HepG2 (cell line): Measurements from ENCODE around the gene ANG. TPM values are rescaled to one million over a fixed set of nuclear protein-coding genes. Genes with fewer than 3 reads are reported as not detected.

Experiments used
- ARHGAP35 ChIP-seq: sonication (generic); formaldehyde crosslinking; IDR thresholded peaks from 2 replicates; pipeline ENCODE4 v1.9.0; 2022; ENCODE audit warnings: mild to moderate bottlenecking, inconsistent platforms, moderate library complexity, missing genetic modification reagents, borderline replicate concordance
- DNMT1 ChIP-seq: sonication (generic); formaldehyde crosslinking; IDR thresholded peaks from 2 replicates; pipeline ENCODE4 v1.5.1; 2020; ENCODE audit warnings: mild to moderate bottlenecking, missing genetic modification reagents
- FUBP1 ChIP-seq: sonication (generic); formaldehyde crosslinking; IDR thresholded peaks from 2 replicates; pipeline ENCODE4 v1.5.1; 2020; ENCODE audit warnings: missing genetic modification reagents, mild to moderate bottlenecking, borderline replicate concordance
- HOXA5 ChIP-seq: sonication (generic); formaldehyde crosslinking; IDR thresholded peaks from 2 replicates; pipeline ENCODE4 v1.4.0; 2020; ENCODE audit warnings: missing genetic modification reagents
- IRX3 ChIP-seq: sonication (generic); formaldehyde crosslinking; IDR thresholded peaks from 2 replicates; pipeline ENCODE4 v1.8.1; 2023; ENCODE audit warnings: mild to moderate bottlenecking, low read depth, missing genetic modification reagents, borderline replicate concordance
- PHF8 ChIP-seq: sonication (generic); formaldehyde crosslinking; IDR thresholded peaks from 2 replicates; pipeline ENCODE4 v1.5.0; 2020; ENCODE audit warnings: missing genetic modification reagents
- PRPF4 ChIP-seq: fragments of 200-400 bp; formaldehyde crosslinking; IDR thresholded peaks from 2 replicates; pipeline ENCODE4 v1.6.1; 2016; ENCODE audit warnings: low read length, low read depth; ENCODE audit not compliant: poor library complexity, severe bottlenecking
- RXRB ChIP-seq: IDR thresholded peaks from 2 replicates; pipeline ENCODE4 v1.6.1; 2016; ENCODE audit warnings: borderline replicate concordance, missing genetic modification reagents, missing compliant biosample characterization
- STAT5B ChIP-seq: sonication (generic); formaldehyde crosslinking; IDR thresholded peaks from 2 replicates; pipeline ENCODE4 v1.4.0; 2020; ENCODE audit warnings: missing genetic modification reagents
- U2AF1 ChIP-seq: fragments of 200-400 bp; formaldehyde crosslinking; optimal IDR thresholded peaks from 2 replicates; pipeline ENCODE3; 2017; ENCODE audit warnings: mild to moderate bottlenecking, low read depth, low read length
- ZFP36 ChIP-seq: fragments of 150-350 bp; IDR thresholded peaks from 2 replicates; pipeline ENCODE4 v1.6.1; 2018; ENCODE audit warnings: borderline replicate concordance, low read length, low read depth; ENCODE audit not compliant: partially characterized antibody
- ZFP36L1 ChIP-seq: sonication (generic); formaldehyde crosslinking; IDR thresholded peaks from 2 replicates; pipeline ENCODE4 v1.8.0; 2022; ENCODE audit warnings: mild to moderate bottlenecking, missing genetic modification reagents, moderate library complexity
- ZNF263 ChIP-seq: sonication (generic); formaldehyde crosslinking; IDR thresholded peaks from 2 replicates; pipeline ENCODE4 v1.4.0; 2020; ENCODE audit warnings: missing genetic modification reagents
- ZNF616 ChIP-seq: sonication (generic); formaldehyde crosslinking; IDR thresholded peaks from 2 replicates; pipeline ENCODE4 v1.5.0; 2020; ENCODE audit warnings: low read depth, mild to moderate bottlenecking, missing genetic modification reagents
- ZNF619 ChIP-seq: sonication (generic); formaldehyde crosslinking; IDR thresholded peaks from 2 replicates; pipeline ENCODE4 v1.4.0; 2020; ENCODE audit warnings: mild to moderate bottlenecking, missing genetic modification reagents
- ZNF639 ChIP-seq: conservative IDR thresholded peaks from 2 replicates; pipeline ENCODE4 v1.6.1; 2018; ENCODE audit warnings: missing genetic modification reagents
- ZXDC ChIP-seq: sonication (generic); formaldehyde crosslinking; IDR thresholded peaks from 2 replicates; pipeline ENCODE4 v1.5.0; 2020; ENCODE audit warnings: mild to moderate bottlenecking, missing genetic modification reagents
- polyA plus RNA-seq, 8 experiments: library from polyadenylated mRNA; depleted of rRNA in 3 of 8; stranded (reverse) in 7 of 8; unstranded in 1 of 8; fragments of >200 nt; fragmentation: Illumina TruSeq in 4 of 8; extraction: Trizol in 4 of 8; gene quantifications; 2 replicates each; pipeline versions ENCODE4 v1.2.1 to v1.2.3, GENCODE V29; 2011 to 2016; ENCODE audit warnings: low read depth in 4 of 8, missing spikeins in 1 of 8, mixed read lengths in 1 of 8; ENCODE audit not compliant: insufficient read depth in 1 of 8
- total RNA-seq, 5 experiments: library from RNA; depleted of rRNA; stranded (reverse); fragments of >200 nt; fragmentation: Illumina TruSeq; extraction: Trizol; gene quantifications; 2 replicates each; pipeline ENCODE4 v1.2.3, GENCODE V29; 2016; ENCODE audit warnings: low read depth in 1 of 5
- TF ChIP-seq, protein P1 (sequence below): sonication (generic); formaldehyde crosslinking; IDR thresholded peaks from 2 replicates; pipeline ENCODE4 v1.4.0; 2020; ENCODE audit warnings: missing genetic modification reagents
- TF ChIP-seq, protein P2 (sequence below): sonication (generic); formaldehyde crosslinking; IDR thresholded peaks from 2 replicates; pipeline ENCODE4 v1.4.0; 2020; ENCODE audit warnings: mild to moderate bottlenecking, missing genetic modification reagents

Gene ANG
- total and polyA plus RNA-seq, 2 of the 13 experiments (the other 11 are each of a cell fraction or from before 2014, with no cell fraction given): 83.6 to 401 TPM

GRCh38 chr14:20681348-20682126 is 7.0 kb upstream of the ANG start (continued):
- no peak for TF ChIP-seq STAT5B (CRISPR knock-in tag)
- TF ChIP-seq HOXA5 (CRISPR knock-in tag): peak; percentile 56
- TF ChIP-seq U2AF1: no peak
- no peak for TF ChIP-seq ZNF639 (CRISPR knock-in tag)
- no peak for TF ChIP-seq ZFP36
- TF ChIP-seq ZNF619 (CRISPR knock-in tag): no peak
- no peak for TF ChIP-seq ZNF616
- no peak for TF ChIP-seq ZXDC (CRISPR knock-in tag)
- TF ChIP-seq, protein P1, sequence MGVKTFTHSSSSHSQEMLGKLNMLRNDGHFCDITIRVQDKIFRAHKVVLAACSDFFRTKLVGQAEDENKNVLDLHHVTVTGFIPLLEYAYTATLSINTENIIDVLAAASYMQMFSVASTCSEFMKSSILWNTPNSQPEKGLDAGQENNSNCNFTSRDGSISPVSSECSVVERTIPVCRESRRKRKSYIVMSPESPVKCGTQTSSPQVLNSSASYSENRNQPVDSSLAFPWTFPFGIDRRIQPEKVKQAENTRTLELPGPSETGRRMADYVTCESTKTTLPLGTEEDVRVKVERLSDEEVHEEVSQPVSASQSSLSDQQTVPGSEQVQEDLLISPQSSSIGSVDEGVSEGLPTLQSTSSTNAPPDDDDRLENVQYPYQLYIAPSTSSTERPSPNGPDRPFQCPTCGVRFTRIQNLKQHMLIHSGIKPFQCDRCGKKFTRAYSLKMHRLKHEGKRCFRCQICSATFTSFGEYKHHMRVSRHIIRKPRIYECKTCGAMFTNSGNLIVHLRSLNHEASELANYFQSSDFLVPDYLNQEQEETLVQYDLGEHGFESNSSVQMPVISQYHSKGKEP (CRISPR knock-in tag): no peak; the same call in 1 of the 2 replicates
- TF ChIP-seq FUBP1: no peak
- no peak for TF ChIP-seq IRX3 (CRISPR knock-in tag)
- peak; percentile 49 for TF ChIP-seq PRPF4
- TF ChIP-seq ZFP36L1 (CRISPR knock-in tag): no peak; the same call in none of the 2 replicates
- peak; percentile 33 for TF ChIP-seq PHF8 (CRISPR knock-in tag)
- peak; percentile 69 for TF ChIP-seq RXRB
- TF ChIP-seq, protein P2, sequence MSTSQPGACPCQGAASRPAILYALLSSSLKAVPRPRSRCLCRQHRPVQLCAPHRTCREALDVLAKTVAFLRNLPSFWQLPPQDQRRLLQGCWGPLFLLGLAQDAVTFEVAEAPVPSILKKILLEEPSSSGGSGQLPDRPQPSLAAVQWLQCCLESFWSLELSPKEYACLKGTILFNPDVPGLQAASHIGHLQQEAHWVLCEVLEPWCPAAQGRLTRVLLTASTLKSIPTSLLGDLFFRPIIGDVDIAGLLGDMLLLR (CRISPR knock-in tag): no peak; the same call in 1 of the 2 replicates
- TF ChIP-seq ARHGAP35: no peak
- no peak for TF ChIP-seq DNMT1 (CRISPR knock-in tag)
- 0 out of 2 replicates have a peak, but pooled peaks have one; percentile 45 for TF ChIP-seq ZNF263 (CRISPR knock-in tag)
